ENCODE data around the gene HNRNPUL2. TPM values are rescaled to one million over a fixed set of nuclear protein-coding genes. Genes with fewer than 3 reads are reported as not detected.
A peak's percentile ranks its signal among the peaks of the same experiment; 100 is the strongest.

Gene HNRNPUL2
- total and polyA plus RNA-seq, 9 of the 15 experiments (the other 6 are each of a cell fraction or from before 2014, with no cell fraction given): 0.89 to 44.3 (median 15.2) TPM

- TF ChIP-seq SAP30 (IDR thresholded peaks at IDR 0.05; ENCODE audit: borderline replicate concordance, insufficient read depth, low read depth, low read length, poor library complexity, severe bottlenecking) (no peak), CXXC5 (CRISPR knock-in tag; IDR thresholded peaks at IDR 0.05) (peak; percentile 69), ETV1 (tag; conservative IDR thresholded peaks at IDR 0.05; ENCODE audit: low read depth) (0 out of 2 replicates have a peak, but pooled peaks have one; percentile 2), TSC22D4 (tag; IDR thresholded peaks at IDR 0.05) (no peak), RBFOX2 (IDR thresholded peaks at IDR 0.05; ENCODE audit: low read depth, low read length) (peak; percentile 91), CBFB (CRISPR knock-in tag; IDR thresholded peaks at IDR 0.05) (no peak), YY1 (IDR thresholded peaks at IDR 0.05; ENCODE audit: borderline replicate concordance in 1 of 3, control insufficient read depth in 1 of 3, extremely low read depth in 1 of 3, insufficient read depth in 3 of 3, insufficient read length in 1 of 3, insufficient replicate concordance in 2 of 3, low read depth in 1 of 3, low read length in 2 of 3) (no peak), ATF3 (IDR thresholded peaks at IDR 0.05) (no peak; the same call in none of the 2 replicates), ATF3 (CRISPR knock-in tag; conservative IDR thresholded peaks at IDR 0.05) (peak; percentile 52; the same call in 1 of the 2 replicates), TEAD4 (IDR thresholded peaks at IDR 0.05; ENCODE audit: low read length) (0 out of 2 replicates have a peak, but pooled peaks have one; percentile 39), TEAD4 (CRISPR knock-in tag; IDR thresholded peaks at IDR 0.05; ENCODE audit: borderline replicate concordance) (no peak), KLF13 (tag; IDR thresholded peaks at IDR 0.05; ENCODE audit: borderline replicate concordance, low read depth) (peak; percentile 76; the same call in 1 of the 2 replicates), SMARCA4 (IDR thresholded peaks at IDR 0.05) (peak; percentile 32; the same call in 1 of the 2 replicates), KLF10 (CRISPR knock-in tag; IDR thresholded peaks at IDR 0.05) (no peak), MAFK (IDR thresholded peaks at IDR 0.05; ENCODE audit: low read length) (peak; percentile 4; the same call in 1 of the 2 replicates)
- TF ChIP-seq, protein P1, sequence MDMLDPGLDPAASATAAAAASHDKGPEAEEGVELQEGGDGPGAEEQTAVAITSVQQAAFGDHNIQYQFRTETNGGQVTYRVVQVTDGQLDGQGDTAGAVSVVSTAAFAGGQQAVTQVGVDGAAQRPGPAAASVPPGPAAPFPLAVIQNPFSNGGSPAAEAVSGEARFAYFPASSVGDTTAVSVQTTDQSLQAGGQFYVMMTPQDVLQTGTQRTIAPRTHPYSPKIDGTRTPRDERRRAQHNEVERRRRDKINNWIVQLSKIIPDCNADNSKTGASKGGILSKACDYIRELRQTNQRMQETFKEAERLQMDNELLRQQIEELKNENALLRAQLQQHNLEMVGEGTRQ (CRISPR knock-in tag; IDR thresholded peaks at IDR 0.05): peak; percentile 94
- TF ChIP-seq, protein P2, sequence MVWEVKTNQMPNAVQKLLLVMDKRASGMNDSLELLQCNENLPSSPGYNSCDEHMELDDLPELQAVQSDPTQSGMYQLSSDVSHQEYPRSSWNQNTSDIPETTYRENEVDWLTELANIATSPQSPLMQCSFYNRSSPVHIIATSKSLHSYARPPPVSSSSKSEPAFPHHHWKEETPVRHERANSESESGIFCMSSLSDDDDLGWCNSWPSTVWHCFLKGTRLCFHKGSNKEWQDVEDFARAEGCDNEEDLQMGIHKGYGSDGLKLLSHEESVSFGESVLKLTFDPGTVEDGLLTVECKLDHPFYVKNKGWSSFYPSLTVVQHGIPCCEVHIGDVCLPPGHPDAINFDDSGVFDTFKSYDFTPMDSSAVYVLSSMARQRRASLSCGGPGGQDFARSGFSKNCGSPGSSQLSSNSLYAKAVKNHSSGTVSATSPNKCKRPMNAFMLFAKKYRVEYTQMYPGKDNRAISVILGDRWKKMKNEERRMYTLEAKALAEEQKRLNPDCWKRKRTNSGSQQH (CRISPR knock-in tag; IDR thresholded peaks at IDR 0.05): 0 out of 2 replicates have a peak, but pooled peaks have one; percentile 55
- TF ChIP-seq, protein P3, sequence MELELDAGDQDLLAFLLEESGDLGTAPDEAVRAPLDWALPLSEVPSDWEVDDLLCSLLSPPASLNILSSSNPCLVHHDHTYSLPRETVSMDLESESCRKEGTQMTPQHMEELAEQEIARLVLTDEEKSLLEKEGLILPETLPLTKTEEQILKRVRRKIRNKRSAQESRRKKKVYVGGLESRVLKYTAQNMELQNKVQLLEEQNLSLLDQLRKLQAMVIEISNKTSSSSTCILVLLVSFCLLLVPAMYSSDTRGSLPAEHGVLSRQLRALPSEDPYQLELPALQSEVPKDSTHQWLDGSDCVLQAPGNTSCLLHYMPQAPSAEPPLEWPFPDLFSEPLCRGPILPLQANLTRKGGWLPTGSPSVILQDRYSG (tag; conservative IDR thresholded peaks at IDR 0.05; ENCODE audit: low read depth): 0 out of 2 replicates have a peak, but pooled peaks have one; percentile 7
- TF ChIP-seq, protein P4, sequence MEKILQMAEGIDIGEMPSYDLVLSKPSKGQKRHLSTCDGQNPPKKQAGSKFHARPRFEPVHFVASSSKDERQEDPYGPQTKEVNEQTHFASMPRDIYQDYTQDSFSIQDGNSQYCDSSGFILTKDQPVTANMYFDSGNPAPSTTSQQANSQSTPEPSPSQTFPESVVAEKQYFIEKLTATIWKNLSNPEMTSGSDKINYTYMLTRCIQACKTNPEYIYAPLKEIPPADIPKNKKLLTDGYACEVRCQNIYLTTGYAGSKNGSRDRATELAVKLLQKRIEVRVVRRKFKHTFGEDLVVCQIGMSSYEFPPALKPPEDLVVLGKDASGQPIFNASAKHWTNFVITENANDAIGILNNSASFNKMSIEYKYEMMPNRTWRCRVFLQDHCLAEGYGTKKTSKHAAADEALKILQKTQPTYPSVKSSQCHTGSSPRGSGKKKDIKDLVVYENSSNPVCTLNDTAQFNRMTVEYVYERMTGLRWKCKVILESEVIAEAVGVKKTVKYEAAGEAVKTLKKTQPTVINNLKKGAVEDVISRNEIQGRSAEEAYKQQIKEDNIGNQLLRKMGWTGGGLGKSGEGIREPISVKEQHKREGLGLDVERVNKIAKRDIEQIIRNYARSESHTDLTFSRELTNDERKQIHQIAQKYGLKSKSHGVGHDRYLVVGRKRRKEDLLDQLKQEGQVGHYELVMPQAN (IDR thresholded peaks at IDR 0.05; ENCODE audit: borderline replicate concordance): peak; percentile 78; the same call in 1 of the 2 replicates
Observed at GRCh38 chr11:62771144-62772021, 44.1 kb upstream of the HNRNPUL2 start, which contains the start of gene TAF6L (continued).
